ENCODE data around the gene PI16.

The PI16 gene

GRCh38 chr6:36976509-36976908, 22.0 kb downstream of the PI16 start:
- TF ChIP-seq ZNF274 (IDR thresholded peaks at IDR 0.05; ENCODE audit: low read depth, low read length) (no peak), YY1 (IDR thresholded peaks at IDR 0.05; ENCODE audit: insufficient read depth, insufficient read length) (no peak), SUZ12 (IDR thresholded peaks at IDR 0.05; ENCODE audit: extremely low read depth, insufficient read depth, insufficient read length) (no peak)
- Histone ChIP-seq H3K27me3 (ENCODE audit: insufficient read depth, insufficient read length) (no peaks in the 10 kb centered on the region), H3K9ac (ENCODE audit: insufficient read length, low read depth) (no peak overlapping the region), H3K4me3 (ENCODE audit: insufficient read length, low read depth) (no peak overlapping the region), H3K36me3 (ENCODE audit: insufficient read depth, insufficient read length, low read length) (peaks cover 97% of the 10 kb centered on the region), H3K4me1 (ENCODE audit: insufficient read depth, insufficient read length) (peaks cover 11% of the 10 kb centered on the region), H3K9me3 (ENCODE audit: insufficient read depth, low read length) (no peaks in the 10 kb centered on the region)
- DNase-seq (ENCODE audit: low read depth, low spot score), result no peak

GRCh38 chr6:36976931-36977330, 22.4 kb downstream of the PI16 start:
- DNase-seq (ENCODE audit: low read depth, low spot score), result no peak
- peaks cover 96% of the 10 kb centered on the region for H3K36me3 ChIP-seq (ENCODE audit: insufficient read depth, insufficient read length, low read length)
- TF ChIP-seq ZNF274 (IDR thresholded peaks at IDR 0.05; ENCODE audit: low read depth, low read length) (no peak), YY1 (IDR thresholded peaks at IDR 0.05; ENCODE audit: insufficient read depth, insufficient read length) (no peak), SUZ12 (IDR thresholded peaks at IDR 0.05; ENCODE audit: extremely low read depth, insufficient read depth, insufficient read length) (no peak)
- H3K9me3 ChIP-seq (ENCODE audit: insufficient read depth, low read length), result no peaks in the 10 kb centered on the region
- no peak overlapping the region for H3K9ac ChIP-seq (ENCODE audit: insufficient read length, low read depth)
- no peaks in the 10 kb centered on the region for H3K27me3 ChIP-seq (ENCODE audit: insufficient read depth, insufficient read length)
- H3K4me1 ChIP-seq (ENCODE audit: insufficient read depth, insufficient read length), result peaks cover 11% of the 10 kb centered on the region
- no peak overlapping the region for H3K4me3 ChIP-seq (ENCODE audit: insufficient read length, low read depth)

DNA sequence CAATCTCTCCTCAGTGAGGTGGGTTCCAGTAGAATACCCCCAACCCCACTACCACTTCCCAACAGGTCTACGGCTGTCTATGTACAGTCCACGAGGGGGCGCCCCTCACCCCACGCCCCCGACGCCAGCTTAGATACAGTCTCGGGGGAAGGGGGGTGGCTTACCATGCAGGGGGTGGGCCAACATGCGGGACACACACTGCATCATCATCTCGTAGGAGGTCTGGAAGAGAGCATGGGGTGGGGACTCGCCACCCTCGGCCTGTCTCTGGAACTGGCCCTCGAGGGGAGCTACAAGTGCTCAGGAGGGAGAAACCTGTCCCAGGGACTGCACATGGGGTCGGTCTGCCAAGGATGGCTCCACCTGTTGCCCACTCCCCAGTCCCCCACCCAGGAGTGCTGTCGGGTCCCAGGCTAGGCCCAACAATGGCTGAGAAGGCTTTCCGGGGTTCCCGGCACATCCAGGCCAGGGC, 23.0 kb downstream of the PI16 start:
- Histone ChIP-seq H3K4me3 (ENCODE audit: insufficient read length, low read depth) (no peak overlapping the region), H3K4me1 (ENCODE audit: insufficient read depth, insufficient read length) (peaks cover 11% of the 10 kb centered on the region), H3K9ac (ENCODE audit: insufficient read length, low read depth) (no peak overlapping the region), H3K36me3 (ENCODE audit: insufficient read depth, insufficient read length, low read length) (peaks cover 90% of the 10 kb centered on the region), H3K9me3 (ENCODE audit: insufficient read depth, low read length) (no peaks in the 10 kb centered on the region), H3K27me3 (ENCODE audit: insufficient read depth, insufficient read length) (no peaks in the 10 kb centered on the region)
- TF ChIP-seq YY1 (IDR thresholded peaks at IDR 0.05; ENCODE audit: insufficient read depth, insufficient read length) (no peak), SUZ12 (IDR thresholded peaks at IDR 0.05; ENCODE audit: extremely low read depth, insufficient read depth, insufficient read length) (no peak), ZNF274 (IDR thresholded peaks at IDR 0.05; ENCODE audit: low read depth, low read length) (no peak)
- no peak for DNase-seq (ENCODE audit: low read depth, low spot score)

DNA sequence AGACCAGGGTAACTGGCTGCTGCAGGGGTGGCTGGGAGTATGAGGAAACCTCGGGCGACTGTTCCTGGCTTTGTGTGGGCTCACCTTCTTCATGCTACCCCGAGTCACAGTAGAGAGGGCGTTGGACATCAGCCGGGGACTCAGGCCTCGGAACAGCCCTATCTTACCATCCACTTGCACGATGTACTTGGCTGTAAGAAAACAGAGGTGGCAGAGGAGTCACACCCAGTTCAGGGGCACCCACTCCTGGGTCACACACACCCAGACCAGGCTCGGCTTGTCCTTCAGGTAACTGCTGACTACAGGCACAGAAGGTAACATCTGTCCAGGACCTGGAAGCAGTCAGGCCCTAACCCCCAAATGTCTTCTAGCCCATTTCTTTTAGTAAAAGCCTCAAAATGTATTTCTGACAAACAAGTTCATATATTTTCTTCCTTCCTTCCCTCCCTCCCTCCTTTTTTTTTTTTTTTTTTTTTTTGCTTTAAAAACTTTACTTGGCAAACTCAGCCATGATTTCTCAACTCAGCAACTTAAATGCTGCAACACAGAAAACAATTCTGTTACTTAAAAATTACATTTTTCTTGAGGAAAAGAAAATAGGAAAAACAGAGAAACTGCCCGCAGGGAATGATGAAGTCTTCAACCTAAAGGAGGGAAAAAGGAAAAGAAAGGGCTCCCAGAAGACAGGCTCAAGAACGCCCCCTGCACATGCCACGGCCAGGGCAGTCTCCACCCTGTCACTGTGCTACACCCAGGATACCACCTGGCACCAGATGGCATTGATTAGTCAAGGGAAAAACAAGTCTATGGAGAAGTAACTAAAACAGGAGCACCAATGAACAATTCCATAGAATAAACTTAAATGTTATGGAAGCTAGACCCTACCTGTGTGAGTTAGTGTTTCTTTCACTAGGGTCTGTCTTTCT, 24.1 kb downstream of the PI16 start:
- Histone ChIP-seq H3K36me3 (ENCODE audit: insufficient read depth, insufficient read length, low read length) (peaks cover 90% of the 10 kb centered on the region), H3K4me1 (ENCODE audit: insufficient read depth, insufficient read length) (peaks cover 12% of the 10 kb centered on the region), H3K27me3 (ENCODE audit: insufficient read depth, insufficient read length) (no peaks in the 10 kb centered on the region), H3K9ac (ENCODE audit: insufficient read length, low read depth) (no peak overlapping the region), H3K9me3 (ENCODE audit: insufficient read depth, low read length) (no peaks in the 10 kb centered on the region), H3K4me3 (ENCODE audit: insufficient read length, low read depth) (no peak overlapping the region)
- TF ChIP-seq YY1 (IDR thresholded peaks at IDR 0.05; ENCODE audit: insufficient read depth, insufficient read length) (no peak), ZNF274 (IDR thresholded peaks at IDR 0.05; ENCODE audit: low read depth, low read length) (no peak), SUZ12 (IDR thresholded peaks at IDR 0.05; ENCODE audit: extremely low read depth, insufficient read depth, insufficient read length) (no peak)
- DNase-seq (ENCODE audit: low read depth, low spot score), result no peak

GRCh38 chr6:36979347-36979742, 24.8 kb downstream of the PI16 start:
- H3K27me3 ChIP-seq (ENCODE audit: insufficient read depth, insufficient read length), result no peaks in the 10 kb centered on the region
- peaks cover 19% of the 10 kb centered on the region for H3K4me1 ChIP-seq (ENCODE audit: insufficient read depth, insufficient read length)
- TF ChIP-seq YY1 (IDR thresholded peaks at IDR 0.05; ENCODE audit: insufficient read depth, insufficient read length) (no peak), SUZ12 (IDR thresholded peaks at IDR 0.05; ENCODE audit: extremely low read depth, insufficient read depth, insufficient read length) (no peak), ZNF274 (IDR thresholded peaks at IDR 0.05; ENCODE audit: low read depth, low read length) (no peak)
- H3K4me3 ChIP-seq (ENCODE audit: insufficient read length, low read depth), result no peak overlapping the region
- no peak for DNase-seq (ENCODE audit: low read depth, low spot score)
- H3K36me3 ChIP-seq (ENCODE audit: insufficient read depth, insufficient read length, low read length), result peaks cover 90% of the 10 kb centered on the region
- H3K9me3 ChIP-seq (ENCODE audit: insufficient read depth, low read length), result no peaks in the 10 kb centered on the region
- no peak overlapping the region for H3K9ac ChIP-seq (ENCODE audit: insufficient read length, low read depth)

- peaks cover 21% of the 10 kb centered on the region for H3K4me1 ChIP-seq (ENCODE audit: insufficient read depth, insufficient read length)
- no peak for DNase-seq (ENCODE audit: low read depth, low spot score)
- no peak overlapping the region for H3K9ac ChIP-seq (ENCODE audit: insufficient read length, low read depth)
- H3K9me3 ChIP-seq (ENCODE audit: insufficient read depth, low read length), result no peaks in the 10 kb centered on the region
- H3K36me3 ChIP-seq (ENCODE audit: insufficient read depth, insufficient read length, low read length), result peaks cover 86% of the 10 kb centered on the region
- H3K27me3 ChIP-seq (ENCODE audit: insufficient read depth, insufficient read length), result no peaks in the 10 kb centered on the region
- no peak for TF ChIP-seq SUZ12 (IDR thresholded peaks at IDR 0.05; ENCODE audit: extremely low read depth, insufficient read depth, insufficient read length)
- H3K4me3 ChIP-seq (ENCODE audit: insufficient read length, low read depth), result no peak overlapping the region
Measured at GRCh38 chr6:36980129-36980528, 25.6 kb downstream of the PI16 start.

DNA sequence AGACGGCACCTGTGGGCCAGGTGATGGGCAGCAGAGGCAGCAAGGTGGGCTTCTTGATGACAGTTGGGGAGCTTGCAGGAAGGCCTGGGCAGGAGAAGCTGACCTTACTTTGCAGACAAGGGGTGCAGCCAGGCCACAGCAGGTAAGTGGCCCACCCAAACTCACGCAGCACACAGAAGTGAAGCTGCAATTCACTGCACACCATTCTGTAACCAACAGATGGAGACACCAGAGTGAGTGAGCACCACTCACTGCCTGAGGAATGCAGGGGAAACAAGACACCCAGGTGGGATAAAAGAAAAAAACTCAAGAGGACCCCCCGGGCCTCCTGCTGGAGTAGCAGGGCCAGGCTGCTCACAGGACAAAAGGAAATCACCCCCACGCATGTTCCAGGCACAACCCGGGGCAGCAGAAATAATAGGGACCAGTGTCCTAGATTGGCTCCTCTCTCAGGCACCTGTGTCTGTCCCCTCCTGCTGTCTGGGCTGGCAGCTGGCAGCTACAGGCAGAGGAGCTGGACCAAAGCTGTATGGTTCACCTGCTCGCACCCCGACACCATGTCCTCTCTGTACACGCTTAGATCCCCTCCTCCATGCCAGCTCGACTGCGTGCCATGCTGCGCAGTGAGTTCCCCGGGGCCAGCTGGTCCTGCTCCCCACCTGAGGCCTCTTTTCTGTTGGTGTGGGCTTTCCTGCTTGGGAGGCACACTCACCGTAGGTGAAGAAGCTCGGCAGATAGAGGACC, 26.5 kb downstream of the PI16 start:
- Histone ChIP-seq H3K4me1 (ENCODE audit: insufficient read depth, insufficient read length) (peaks cover 21% of the 10 kb centered on the region), H3K9me3 (ENCODE audit: insufficient read depth, low read length) (no peaks in the 10 kb centered on the region), H3K9ac (ENCODE audit: insufficient read length, low read depth) (peak overlapping the region; percentile 36), H3K4me3 (ENCODE audit: insufficient read length, low read depth) (no peak overlapping the region), H3K36me3 (ENCODE audit: insufficient read depth, insufficient read length, low read length) (peaks cover 77% of the 10 kb centered on the region), H3K27me3 (ENCODE audit: insufficient read depth, insufficient read length) (no peaks in the 10 kb centered on the region)
- TF ChIP-seq YY1 (IDR thresholded peaks at IDR 0.05; ENCODE audit: insufficient read depth, insufficient read length), result no peak
- no peak for TF ChIP-seq SUZ12 (IDR thresholded peaks at IDR 0.05; ENCODE audit: extremely low read depth, insufficient read depth, insufficient read length)
- TF ChIP-seq ZNF274 (IDR thresholded peaks at IDR 0.05; ENCODE audit: low read depth, low read length), result no peak
- no peak for DNase-seq (ENCODE audit: low read depth, low spot score)

Measured in NT2/D1 (cell line).